ENCODE results near the gene CABCOCO1. TPM values are rescaled to one million over a fixed set of nuclear protein-coding genes. Genes with fewer than 3 reads are reported as not detected.

CABCOCO1 gene
- total RNA-seq, 1 donor: 2.2 TPM

DNA sequence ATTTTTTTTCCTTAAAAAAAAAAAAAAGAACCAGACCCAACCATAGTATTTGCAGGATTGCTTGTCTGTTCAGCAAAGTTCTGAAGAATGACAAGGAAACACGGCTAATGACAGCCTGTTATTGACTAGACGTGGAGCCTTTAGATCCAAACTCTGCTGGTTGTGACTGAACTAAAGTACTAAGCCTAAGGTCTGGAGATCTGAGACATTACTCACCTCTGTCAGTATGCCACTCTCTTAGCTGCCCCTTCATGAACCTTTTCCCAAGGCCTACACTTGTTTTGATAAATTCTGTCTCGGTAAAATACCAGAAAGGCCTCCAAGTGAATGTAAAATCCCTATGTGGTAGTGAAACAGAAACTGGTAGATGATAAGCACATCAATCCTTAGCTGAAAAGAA, 101.0 kb downstream of the CABCOCO1 start:
- Histone ChIP-seq H3K36me3 (ENCODE audit: insufficient read depth, low read length) (no peaks in the 10 kb centered on the region), H2AFZ (ENCODE audit: low read length) (peak overlapping the region; percentile 43), H4K20me1 (ENCODE audit: insufficient read depth, low read length) (no peaks in the 10 kb centered on the region), H3K27me3 (ENCODE audit: insufficient read depth, low read length) (no peaks in the 10 kb centered on the region), H3K4me3 (ENCODE audit: insufficient read depth, low read length) (no peak overlapping the region), H3K9me3 (ENCODE audit: low read depth, low read length) (no peaks in the 10 kb centered on the region), H3K79me2 (ENCODE audit: insufficient read depth, low read length) (no peaks in the 10 kb centered on the region), H3K4me1 (ENCODE audit: insufficient read depth, low read length) (peaks cover 14% of the 10 kb centered on the region), H3K4me2 (ENCODE audit: insufficient read depth, low read length) (no peak overlapping the region), H3K27ac (ENCODE audit: low read depth, low read length) (no peak overlapping the region)
- peak; percentile 46 for DNase-seq (ENCODE audit: insufficient read length, low spot score, missing footprints)
- TF ChIP-seq, protein P1, sequence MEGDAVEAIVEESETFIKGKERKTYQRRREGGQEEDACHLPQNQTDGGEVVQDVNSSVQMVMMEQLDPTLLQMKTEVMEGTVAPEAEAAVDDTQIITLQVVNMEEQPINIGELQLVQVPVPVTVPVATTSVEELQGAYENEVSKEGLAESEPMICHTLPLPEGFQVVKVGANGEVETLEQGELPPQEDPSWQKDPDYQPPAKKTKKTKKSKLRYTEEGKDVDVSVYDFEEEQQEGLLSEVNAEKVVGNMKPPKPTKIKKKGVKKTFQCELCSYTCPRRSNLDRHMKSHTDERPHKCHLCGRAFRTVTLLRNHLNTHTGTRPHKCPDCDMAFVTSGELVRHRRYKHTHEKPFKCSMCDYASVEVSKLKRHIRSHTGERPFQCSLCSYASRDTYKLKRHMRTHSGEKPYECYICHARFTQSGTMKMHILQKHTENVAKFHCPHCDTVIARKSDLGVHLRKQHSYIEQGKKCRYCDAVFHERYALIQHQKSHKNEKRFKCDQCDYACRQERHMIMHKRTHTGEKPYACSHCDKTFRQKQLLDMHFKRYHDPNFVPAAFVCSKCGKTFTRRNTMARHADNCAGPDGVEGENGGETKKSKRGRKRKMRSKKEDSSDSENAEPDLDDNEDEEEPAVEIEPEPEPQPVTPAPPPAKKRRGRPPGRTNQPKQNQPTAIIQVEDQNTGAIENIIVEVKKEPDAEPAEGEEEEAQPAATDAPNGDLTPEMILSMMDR (IDR thresholded peaks at IDR 0.05; ENCODE audit: extremely low read depth, low read depth, low read length): no peak

DNA sequence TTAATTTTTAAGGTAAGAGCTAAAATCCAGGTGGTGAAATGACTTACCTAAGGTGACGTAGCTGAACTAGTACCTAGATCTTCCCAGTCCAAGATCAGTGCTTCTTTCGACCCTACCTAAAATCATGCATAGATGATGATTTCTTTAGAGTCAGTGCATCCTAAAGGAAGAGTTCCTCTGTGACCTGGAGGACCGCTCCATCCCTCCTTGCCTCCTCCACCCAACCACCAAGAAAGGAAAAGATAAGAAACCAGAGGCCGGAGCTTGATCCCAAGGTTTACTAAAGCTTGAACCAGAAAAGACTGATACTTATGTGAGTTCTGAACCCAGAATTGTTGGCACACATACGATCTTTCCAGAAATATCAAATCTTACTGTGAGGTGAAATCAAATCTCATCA, 101.8 kb downstream of the CABCOCO1 start:
- H3K4me3 ChIP-seq (ENCODE audit: insufficient read depth, low read length): no peak overlapping the region
- peaks cover 14% of the 10 kb centered on the region for H3K4me1 ChIP-seq (ENCODE audit: insufficient read depth, low read length)
- no peak for DNase-seq (ENCODE audit: insufficient read length, low spot score, missing footprints)
- no peak overlapping the region for H3K4me2 ChIP-seq (ENCODE audit: insufficient read depth, low read length)
- TF ChIP-seq, protein P1 (IDR thresholded peaks at IDR 0.05; ENCODE audit: extremely low read depth, low read depth, low read length): no peak
- H3K36me3 ChIP-seq (ENCODE audit: insufficient read depth, low read length): no peaks in the 10 kb centered on the region
- H3K27me3 ChIP-seq (ENCODE audit: insufficient read depth, low read length): no peaks in the 10 kb centered on the region
- no peaks in the 10 kb centered on the region for H3K79me2 ChIP-seq (ENCODE audit: insufficient read depth, low read length)
- H2AFZ ChIP-seq (ENCODE audit: low read length): no peak overlapping the region
- no peaks in the 10 kb centered on the region for H4K20me1 ChIP-seq (ENCODE audit: insufficient read depth, low read length)
- no peak overlapping the region for H3K27ac ChIP-seq (ENCODE audit: low read depth, low read length)
- no peaks in the 10 kb centered on the region for H3K9me3 ChIP-seq (ENCODE audit: low read depth, low read length)

DNA sequence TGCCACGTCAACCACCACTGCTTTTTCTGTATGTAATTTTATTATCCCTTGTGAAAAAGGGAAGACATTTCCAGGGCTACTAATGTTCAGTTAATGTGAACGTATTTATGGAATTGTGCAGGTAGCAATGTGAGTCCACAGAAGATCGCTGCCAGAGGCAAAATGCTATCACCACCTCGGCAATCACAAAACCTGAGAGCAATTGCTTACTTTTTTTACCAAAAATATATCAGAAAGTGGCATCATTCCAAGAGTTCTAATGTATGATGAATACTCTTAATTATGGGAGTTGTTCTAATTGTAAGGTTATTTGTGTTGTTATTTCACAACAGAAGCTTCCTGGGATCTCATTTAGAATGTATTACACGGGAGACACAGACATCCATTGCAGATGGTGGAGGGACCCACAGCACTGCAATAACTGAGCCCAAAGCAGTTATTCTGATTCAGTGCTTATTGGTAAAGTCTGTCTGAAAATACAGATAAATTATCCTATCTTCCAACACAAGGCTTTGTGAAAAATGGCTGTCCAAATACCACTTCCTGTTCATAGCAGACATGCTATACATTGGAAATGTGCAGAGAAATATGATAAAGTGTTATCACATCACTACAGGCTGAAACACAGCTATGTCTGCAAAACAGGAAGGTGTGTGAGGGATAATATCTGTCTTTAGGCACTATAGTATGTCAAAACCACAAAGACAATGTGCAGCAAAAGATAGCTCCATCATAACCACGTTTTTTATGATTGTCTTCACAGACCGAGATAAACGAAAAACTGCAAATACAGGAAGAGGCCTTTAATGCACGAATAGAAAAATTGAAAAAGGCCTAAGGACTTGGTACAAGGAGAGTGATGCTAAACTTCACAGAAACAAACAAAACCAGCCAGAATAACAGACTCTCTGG, 102.7 kb downstream of the CABCOCO1 start:
- H3K36me3 ChIP-seq (ENCODE audit: insufficient read depth, low read length): no peaks in the 10 kb centered on the region
- no peaks in the 10 kb centered on the region for H3K9me3 ChIP-seq (ENCODE audit: low read depth, low read length)
- no peaks in the 10 kb centered on the region for H4K20me1 ChIP-seq (ENCODE audit: insufficient read depth, low read length)
- no peak for DNase-seq (ENCODE audit: insufficient read length, low spot score, missing footprints)
- TF ChIP-seq, protein P1 (IDR thresholded peaks at IDR 0.05; ENCODE audit: extremely low read depth, low read depth, low read length): no peak
- H3K4me2 ChIP-seq (ENCODE audit: insufficient read depth, low read length): no peak overlapping the region
- no peak overlapping the region for H3K4me3 ChIP-seq (ENCODE audit: insufficient read depth, low read length)
- no peak overlapping the region for H3K27ac ChIP-seq (ENCODE audit: low read depth, low read length)
- H3K27me3 ChIP-seq (ENCODE audit: insufficient read depth, low read length): no peaks in the 10 kb centered on the region
- no peaks in the 10 kb centered on the region for H3K79me2 ChIP-seq (ENCODE audit: insufficient read depth, low read length)
- peaks cover 14% of the 10 kb centered on the region for H3K4me1 ChIP-seq (ENCODE audit: insufficient read depth, low read length)
- H2AFZ ChIP-seq (ENCODE audit: low read length): peak overlapping the region; percentile 27

DNA sequence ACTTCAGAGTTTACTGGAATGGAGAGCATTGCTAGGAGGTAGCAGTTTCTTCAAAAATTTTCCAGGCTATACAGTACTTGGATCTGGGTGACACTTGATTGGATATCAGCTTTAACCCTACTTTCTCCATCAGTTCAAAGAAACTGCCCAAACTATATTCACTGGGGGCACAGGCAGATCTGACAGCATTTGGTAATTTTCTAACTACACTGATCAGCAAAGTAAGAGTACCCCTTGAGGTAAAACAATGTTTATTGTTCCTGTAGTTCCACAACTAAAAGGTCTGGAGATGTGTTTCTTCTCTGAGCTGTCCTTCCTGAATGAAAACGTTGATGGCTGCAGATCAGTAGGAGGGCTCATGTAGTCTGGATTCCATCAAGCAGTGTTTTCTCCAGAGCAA, 104.2 kb downstream of the CABCOCO1 start:
- Histone ChIP-seq H3K36me3 (ENCODE audit: insufficient read depth, low read length) (no peaks in the 10 kb centered on the region), H3K27me3 (ENCODE audit: insufficient read depth, low read length) (no peaks in the 10 kb centered on the region), H4K20me1 (ENCODE audit: insufficient read depth, low read length) (no peaks in the 10 kb centered on the region), H3K4me1 (ENCODE audit: insufficient read depth, low read length) (no peaks in the 10 kb centered on the region), H2AFZ (ENCODE audit: low read length) (peak overlapping the region; percentile 29), H3K4me3 (ENCODE audit: insufficient read depth, low read length) (no peak overlapping the region), H3K79me2 (ENCODE audit: insufficient read depth, low read length) (no peaks in the 10 kb centered on the region), H3K27ac (ENCODE audit: low read depth, low read length) (no peak overlapping the region), H3K9me3 (ENCODE audit: low read depth, low read length) (no peaks in the 10 kb centered on the region), H3K4me2 (ENCODE audit: insufficient read depth, low read length) (no peak overlapping the region)
- TF ChIP-seq, protein P1 (IDR thresholded peaks at IDR 0.05; ENCODE audit: extremely low read depth, low read depth, low read length): no peak
- no peak for DNase-seq (ENCODE audit: insufficient read length, low spot score, missing footprints)
